Activated naive CD4-positive, alpha-beta T cell treated with anti-CD3 and anti-CD28 coated beads for 36 hours (primary cell): ENCODE measurements around the gene RPL26. TPM values are rescaled to one million over a fixed set of nuclear protein-coding genes. Genes with fewer than 3 reads are reported as not detected.
A peak's percentile ranks its signal among the peaks of the same experiment; 100 is the strongest.
"Not testable (repeated sequence)": the region's sequence is repeated elsewhere in the genome, so short reads cannot be mapped to it uniquely, and the experiment has no call there.

ENCODE experiments used
- CTCF ChIA-PET: fragments of 350-600 bp; sonication (Branson Sonifier 250); formaldehyde crosslinking; loops from one replicate; lab custom pipeline; 2021; ENCODE audit warnings: antibody characterized with exemption; lab: Charles Lee
- DNase-seq: peaks from one replicate; pipeline ENCODE4 v3.0.0-alpha.2; 2020
- H3K27ac Mint-ChIP-seq: one replicate; pipeline ENCODE4 v1.8.0; 2021; ENCODE audit warnings: mild to moderate bottlenecking, mixed read lengths
- H3K27me3 Mint-ChIP-seq: one replicate; pipeline ENCODE4 v1.8.0; 2021; ENCODE audit warnings: low read depth, mixed read lengths
- H3K36me3 Mint-ChIP-seq: one replicate; pipeline ENCODE4 v1.8.0; 2021; ENCODE audit warnings: low read depth, mixed read lengths
- H3K4me1 Mint-ChIP-seq: one replicate; pipeline ENCODE4 v1.8.0; 2021; ENCODE audit warnings: low read depth, mixed read lengths
- H3K4me3 Mint-ChIP-seq: one replicate; pipeline ENCODE4 v1.8.0; 2021; ENCODE audit warnings: mild to moderate bottlenecking, moderate library complexity, mixed read lengths
- H3K9me3 Mint-ChIP-seq: one replicate; pipeline ENCODE4 v1.8.0; 2021; ENCODE audit warnings: mixed read lengths
- intact Hi-C: fragments of 100-400 bp; cut with micrococcal nuclease; formaldehyde crosslinking; loops from one replicate; pipeline ENCODE4 v1.15.1; 2023
- total RNA-seq, 2 experiments: library from RNA; stranded (reverse); gene quantifications; one replicate each; pipeline ENCODE4 v1.2.3, GENCODE V29; 2021

Gene RPL26
- total RNA-seq, 2 experiments from 2014 or later = 3,652 to 3,827 TPM

DNA sequence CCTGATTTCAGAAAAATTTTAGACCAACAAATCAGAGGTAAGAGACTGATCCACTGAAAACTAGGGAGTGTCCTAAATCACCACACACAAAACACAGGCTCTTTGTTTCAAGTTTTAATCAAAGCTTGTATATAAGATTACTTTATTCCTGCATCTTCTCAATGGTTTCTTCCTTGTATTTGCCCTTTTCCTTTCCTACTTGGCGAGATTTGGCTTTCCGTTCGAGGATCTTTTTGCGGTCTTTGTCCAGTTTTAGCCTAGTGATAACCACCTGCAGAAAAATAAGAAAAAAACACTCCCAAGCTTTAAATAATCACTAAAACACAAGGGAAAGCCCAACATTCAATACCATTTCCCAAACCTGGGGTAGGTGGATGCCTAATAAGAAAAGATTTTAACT lies 5.6 kb downstream of the RPL26 start:
- no peak for DNase-seq
- Mint-ChIP-seq H3K27ac (peak overlapping the region; percentile 69), H3K9me3 (no peaks in the 10 kb centered on the region), H3K4me1 (peaks cover 63% of the 10 kb centered on the region), H3K27me3 (no peaks in the 10 kb centered on the region), H3K36me3 (peaks cover 55% of the 10 kb centered on the region), H3K4me3 (peak overlapping the region; percentile 26)
- CTCF ChIA-PET = interaction anchor here (1.0 to 1.6 kb wide), 3 partner anchors 9 to 59 kb away, joined by 3 to 7 read pairs (median 3); no protein-coding TSS in a partner anchor
- intact Hi-C loops = no loop called here

DNA sequence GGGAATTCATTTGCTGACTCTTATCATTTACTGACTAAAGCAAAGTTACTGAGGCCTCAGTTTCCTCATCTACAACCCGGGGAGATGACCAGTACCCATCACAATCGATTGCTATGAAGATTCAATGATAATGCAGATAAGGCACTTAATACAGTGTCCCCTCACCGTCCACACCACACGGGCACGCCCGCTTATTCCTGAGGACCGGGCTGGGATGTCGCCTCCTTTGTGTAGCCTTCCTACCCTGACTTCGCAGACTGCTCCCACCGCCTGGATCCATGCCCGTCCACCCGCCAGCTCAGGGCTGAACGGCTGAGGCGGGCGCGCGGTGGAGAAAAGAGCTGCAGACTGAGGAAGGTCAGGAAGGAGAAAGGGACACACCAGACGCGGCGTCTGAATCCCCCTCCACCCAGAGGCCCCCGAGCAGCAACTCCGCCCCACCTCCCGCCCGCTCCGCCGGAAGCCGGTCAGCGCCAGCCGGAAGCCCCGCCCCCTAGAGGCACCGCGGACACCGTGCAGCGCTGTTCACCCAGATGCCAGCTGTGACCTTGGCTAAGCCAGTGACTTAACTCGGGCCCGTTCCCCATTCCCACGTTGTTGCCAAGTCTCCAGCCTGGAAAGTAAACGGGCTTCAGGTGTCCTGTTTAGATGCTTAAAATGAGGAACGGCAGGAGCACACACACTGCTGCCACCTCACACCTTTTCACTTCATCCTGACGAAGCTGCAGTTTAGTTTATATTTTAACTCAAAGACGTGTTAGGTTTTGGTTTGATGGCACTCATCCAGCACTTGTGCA lies 6.5 kb downstream of the RPL26 start, which contains the start of gene KRABD2:
KRABD2 (minus strand) TSS at position 434 of the 797 bp plus-strand sequence.
- peak; percentile 93 for DNase-seq
- Mint-ChIP-seq H3K4me3 (peak within 1 kb of the TSS; percentile 87), H3K4me1 (peaks cover 58% of the 10 kb centered on the region), H3K27ac (peak within 1 kb of the TSS; percentile 80), H3K9me3 (no peaks in the 10 kb centered on the region), H3K27me3 (no peaks in the 10 kb centered on the region), H3K36me3 (peaks cover 46% of the 10 kb centered on the region)
- intact Hi-C loops = no loop called here
- CTCF ChIA-PET = interaction anchor here (0.6 to 1.6 kb wide), 8 partner anchors 10 to 60 kb away, joined by 3 to 7 read pairs (median 3); no protein-coding TSS in a partner anchor

DNA sequence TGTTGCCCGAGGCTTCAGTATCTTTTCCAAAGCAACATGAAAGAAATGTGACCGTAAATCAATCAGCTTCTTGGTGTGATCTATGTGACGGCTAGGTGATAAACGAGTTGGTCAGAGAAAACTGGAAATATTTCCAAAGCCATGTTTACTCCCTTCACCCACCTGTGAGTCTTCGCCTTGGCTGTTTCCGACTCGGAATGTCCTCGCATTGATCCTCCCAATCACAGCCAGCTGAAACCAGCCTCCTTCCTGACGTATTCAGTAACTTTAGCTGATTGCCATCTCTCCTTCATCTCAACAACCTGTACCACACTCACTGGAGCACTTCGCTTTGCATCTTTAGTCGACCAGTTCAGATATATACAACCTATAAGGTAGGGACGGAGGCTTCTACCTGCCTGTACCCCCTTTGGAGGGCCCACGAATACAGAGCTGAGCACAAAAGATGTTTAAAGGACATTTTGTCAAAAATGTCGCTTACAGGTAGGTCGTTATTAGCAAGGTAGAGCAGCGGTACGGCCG lies 7.2 kb downstream of the RPL26 start:
- Mint-ChIP-seq H3K27me3 (no peaks in the 10 kb centered on the region), H3K9me3 (no peaks in the 10 kb centered on the region)

DNA sequence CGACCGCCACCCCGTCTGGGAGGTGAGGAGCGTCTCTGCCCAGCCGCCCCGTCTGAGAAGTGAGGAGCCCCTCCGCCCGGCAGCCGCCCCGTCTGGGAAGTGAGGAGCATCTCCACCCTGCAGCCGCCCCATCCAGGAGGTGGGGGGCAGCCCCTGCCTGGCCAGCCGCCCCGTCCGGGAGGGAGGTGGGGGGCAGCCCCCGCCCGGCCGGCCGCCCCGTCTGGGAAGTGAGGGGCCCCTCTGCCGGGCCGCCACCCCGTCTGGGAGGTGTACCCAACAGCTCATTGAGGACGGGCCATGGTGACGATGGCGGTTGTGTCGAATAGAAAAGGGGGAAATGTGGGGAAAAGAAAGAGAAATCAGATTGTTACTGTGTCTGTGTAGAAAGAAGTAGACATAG lies 9.1 kb downstream of the RPL26 start:
- intact Hi-C loops, H3K4me3 Mint-ChIP-seq, CTCF ChIA-PET, DNase-seq, H3K27me3 Mint-ChIP-seq, H3K27ac Mint-ChIP-seq, H3K9me3 Mint-ChIP-seq: not testable (repeated sequence)
- Mint-ChIP-seq H3K36me3 (peaks cover 24% of the 10 kb centered on the region), H3K4me1 (peaks cover 36% of the 10 kb centered on the region)

More for the DNA sequence above, 7.2 kb downstream of the RPL26 start:
- DNase-seq = no peak
- Mint-ChIP-seq H3K36me3 (peaks cover 39% of the 10 kb centered on the region), H3K4me1 (peaks cover 51% of the 10 kb centered on the region), H3K4me3 (peak overlapping the region; percentile 87), H3K27ac (peak overlapping the region; percentile 80)
- CTCF ChIA-PET = interaction anchor here (1.2 to 1.3 kb wide), 3 partner anchors 13 to 21 kb away, joined by 3 to 5 read pairs (median 4); no protein-coding TSS in a partner anchor
- intact Hi-C loops = no loop called here

DNA sequence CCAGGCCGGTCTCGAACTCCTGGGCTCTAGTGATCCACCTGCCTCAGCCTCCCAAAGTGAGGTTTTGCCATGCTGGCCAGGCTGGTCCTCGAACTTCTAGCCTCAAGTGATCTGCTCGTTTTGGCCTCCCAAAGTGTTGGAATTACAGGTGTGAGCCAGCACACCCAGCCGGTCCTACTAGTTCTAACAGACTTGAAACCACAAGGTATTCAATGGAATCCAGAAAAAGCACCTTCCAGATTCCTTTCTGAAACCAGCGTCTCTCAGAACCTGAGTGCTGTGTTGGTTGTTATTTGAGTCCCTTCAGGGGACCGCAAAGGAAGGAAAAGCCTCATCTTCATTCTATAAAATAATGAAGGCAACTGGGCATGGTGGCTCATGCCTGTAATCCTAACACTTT lies 10.6 kb downstream of the RPL26 start:
- H3K4me1 Mint-ChIP-seq = peaks cover 26% of the 10 kb centered on the region
- CTCF ChIA-PET = no interaction called here
- H3K27ac Mint-ChIP-seq = no peak overlapping the region
- intact Hi-C loops = no loop called here
- no peaks in the 10 kb centered on the region for H3K27me3 Mint-ChIP-seq
- H3K9me3 Mint-ChIP-seq = no peaks in the 10 kb centered on the region
- H3K4me3 Mint-ChIP-seq = no peak overlapping the region
- peaks cover 15% of the 10 kb centered on the region for H3K36me3 Mint-ChIP-seq
- no peak for DNase-seq

DNA sequence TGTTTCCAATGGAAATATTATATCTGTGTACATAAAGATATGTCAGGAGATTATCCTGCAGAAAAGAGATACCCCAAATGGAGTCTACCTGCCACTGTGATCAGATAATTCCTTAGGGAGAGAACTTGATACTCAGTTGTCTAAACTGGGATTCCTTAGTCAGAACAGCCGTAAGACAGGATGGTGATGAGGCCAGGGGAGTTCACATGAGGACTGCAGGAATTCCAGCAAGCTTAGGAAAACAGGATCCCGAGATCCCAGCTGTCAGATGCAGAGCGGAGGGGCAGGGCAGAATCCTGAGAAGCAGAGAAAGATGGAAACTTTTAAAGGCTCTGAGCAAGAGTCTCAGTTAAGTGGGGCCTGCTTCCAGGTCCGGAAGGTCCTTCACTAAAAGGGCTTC lies 11.2 kb downstream of the RPL26 start:
- no peaks in the 10 kb centered on the region for H3K9me3 Mint-ChIP-seq
- H3K36me3 Mint-ChIP-seq = peaks cover 12% of the 10 kb centered on the region
- no peak overlapping the region for H3K4me3 Mint-ChIP-seq
- CTCF ChIA-PET = no interaction called here
- peaks cover 20% of the 10 kb centered on the region for H3K4me1 Mint-ChIP-seq
- no peak overlapping the region for H3K27ac Mint-ChIP-seq
- H3K27me3 Mint-ChIP-seq = no peaks in the 10 kb centered on the region
- DNase-seq = no peak
- intact Hi-C loops = no loop called here

DNA sequence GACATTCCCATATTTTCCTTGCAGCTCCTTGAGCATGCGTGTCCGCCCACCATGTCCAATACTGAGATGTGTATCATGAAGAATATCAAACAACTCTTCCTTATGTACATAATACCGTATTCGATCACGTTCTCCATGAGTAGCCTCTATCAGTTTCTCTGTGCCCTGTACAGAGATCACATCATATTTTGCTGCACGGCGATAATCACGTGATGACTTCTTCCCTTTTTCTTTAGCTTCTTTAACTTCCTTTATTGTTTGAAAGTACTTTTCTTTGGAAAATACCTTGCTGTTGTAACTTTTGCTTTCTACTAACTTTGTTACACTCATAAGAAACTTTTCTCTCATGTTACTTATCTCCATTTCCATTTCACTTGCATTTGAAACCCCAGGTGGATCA lies 13.0 kb downstream of the RPL26 start:
- H3K27ac Mint-ChIP-seq = no peak overlapping the region
- CTCF ChIA-PET = interaction anchor here (1.2 kb wide), 1 partner anchor 69 kb away, joined by 3 read pairs; no protein-coding TSS in a partner anchor
- no peaks in the 10 kb centered on the region for H3K27me3 Mint-ChIP-seq
- peaks cover 6% of the 10 kb centered on the region for H3K4me1 Mint-ChIP-seq
- H3K36me3 Mint-ChIP-seq = peaks cover 5% of the 10 kb centered on the region
- intact Hi-C loops = no loop called here
- no peak for DNase-seq
- H3K4me3 Mint-ChIP-seq = no peak overlapping the region
- H3K9me3 Mint-ChIP-seq = no peaks in the 10 kb centered on the region

DNA sequence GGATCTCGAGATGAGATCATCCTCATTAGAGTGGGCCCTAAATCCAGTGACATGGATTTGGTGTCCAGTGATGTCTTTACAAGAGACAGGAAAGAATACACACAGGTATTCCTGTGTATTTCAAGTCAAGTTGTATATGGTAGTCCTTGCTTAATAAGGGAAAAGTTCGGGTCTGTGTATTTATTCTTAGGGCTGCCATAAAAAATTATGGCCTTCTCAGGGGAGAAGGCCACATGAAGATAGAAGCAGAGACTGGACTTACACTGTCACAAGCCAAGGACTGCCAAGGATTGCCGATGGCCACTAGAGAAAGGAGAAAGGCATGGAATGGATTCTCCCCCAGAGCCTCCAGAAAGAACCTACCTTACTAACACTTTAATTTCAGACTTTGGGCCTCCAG lies 14.8 kb downstream of the RPL26 start:
- CTCF ChIA-PET = no interaction called here
- Mint-ChIP-seq H3K36me3 (peaks cover 5% of the 10 kb centered on the region), H3K27me3 (no peaks in the 10 kb centered on the region), H3K27ac (no peak overlapping the region), H3K9me3 (no peaks in the 10 kb centered on the region), H3K4me1 (peaks cover 4% of the 10 kb centered on the region), H3K4me3 (no peak overlapping the region)
- no peak for DNase-seq
- intact Hi-C loops = no loop called here

DNA sequence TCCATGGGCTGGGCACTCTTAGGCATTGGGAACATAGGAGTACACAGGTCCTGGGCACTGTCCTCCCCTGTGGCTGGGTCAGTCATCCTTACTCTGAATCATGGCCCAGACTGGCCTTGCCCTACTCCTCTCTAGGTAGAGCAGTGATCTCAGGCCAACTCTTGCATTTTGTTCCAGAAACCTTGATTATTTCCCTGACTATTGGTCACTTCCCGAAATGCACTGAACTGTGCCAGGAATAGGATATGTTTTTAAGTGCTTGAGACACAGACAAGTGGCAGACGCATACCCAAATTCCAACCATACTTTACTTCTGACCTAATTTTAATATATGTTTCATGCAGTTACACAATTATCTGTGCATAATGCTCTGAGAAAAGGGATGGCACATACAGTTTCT lies 16.8 kb downstream of the RPL26 start:
- intact Hi-C loops = no loop called here
- H3K9me3 Mint-ChIP-seq = no peaks in the 10 kb centered on the region
- peaks cover 5% of the 10 kb centered on the region for H3K36me3 Mint-ChIP-seq
- DNase-seq = no peak
- peaks cover 4% of the 10 kb centered on the region for H3K4me1 Mint-ChIP-seq
- H3K27me3 Mint-ChIP-seq = no peaks in the 10 kb centered on the region
- no peak overlapping the region for H3K4me3 Mint-ChIP-seq
- CTCF ChIA-PET = no interaction called here
- H3K27ac Mint-ChIP-seq = no peak overlapping the region

DNA sequence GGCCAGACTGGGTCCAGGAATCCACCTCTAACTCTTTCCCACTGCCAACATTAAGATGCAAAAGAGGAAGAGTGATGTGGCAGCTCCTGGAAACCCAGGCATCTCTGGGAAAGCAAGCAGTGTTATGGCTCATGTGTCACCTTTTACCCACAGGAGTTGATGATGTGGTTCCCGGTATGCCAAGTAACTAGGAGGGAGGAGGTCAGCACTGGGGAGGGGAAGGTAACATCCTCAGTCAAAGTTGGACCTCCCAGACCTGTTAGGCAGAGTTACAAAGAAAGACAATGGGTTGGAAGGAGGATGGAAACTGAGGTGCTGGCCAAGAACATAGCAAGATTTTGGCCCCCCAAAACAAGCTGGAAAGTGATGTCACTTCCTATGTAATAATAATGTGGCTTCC lies 17.9 kb downstream of the RPL26 start:
- CTCF ChIA-PET = interaction anchor here (1.0 kb wide), 1 partner anchor 246 kb away, joined by 3 read pairs; no protein-coding TSS in a partner anchor

DNA sequence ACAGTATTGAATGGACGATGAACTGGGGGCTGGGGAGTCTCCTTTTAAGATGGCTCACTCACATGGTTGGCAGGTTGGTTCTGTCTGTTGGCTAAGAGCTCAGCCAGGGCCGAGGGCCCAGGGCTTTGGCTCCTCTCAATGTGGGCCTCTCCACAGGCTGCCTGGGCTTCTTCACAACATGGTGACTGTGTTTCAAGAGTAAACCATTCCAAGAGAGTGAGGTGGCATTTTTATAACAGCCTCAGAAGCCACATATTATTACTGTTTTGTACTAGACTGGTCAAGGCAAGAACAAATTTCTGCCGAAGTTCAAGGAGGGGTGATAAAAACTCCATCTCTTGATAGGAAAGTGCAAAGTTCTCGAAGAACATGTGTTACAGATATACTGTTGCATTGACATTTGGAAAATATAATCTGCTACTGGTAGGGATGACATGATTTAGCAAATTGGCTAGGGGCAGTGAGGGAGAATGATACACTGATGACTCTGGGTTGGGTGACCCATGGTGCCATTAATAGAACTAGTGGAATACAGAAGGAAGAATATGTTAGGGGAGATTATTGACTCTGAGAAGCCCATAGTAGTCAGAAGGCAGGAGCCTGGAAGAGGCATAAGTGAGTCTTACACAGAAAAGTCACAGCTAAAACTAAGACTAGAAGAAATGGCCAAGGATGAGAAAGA lies 20.2 kb downstream of the RPL26 start:
- CTCF ChIA-PET = interaction anchor here (1.0 kb wide), 1 partner anchor 14 kb away, joined by 4 read pairs; the partner anchor contains the start of gene KRABD2
- H3K27ac Mint-ChIP-seq = no peak overlapping the region
- DNase-seq = no peak
- H3K4me3 Mint-ChIP-seq = no peak overlapping the region
- no peaks in the 10 kb centered on the region for H3K9me3 Mint-ChIP-seq
- H3K4me1 Mint-ChIP-seq = peaks cover 7% of the 10 kb centered on the region
- peaks cover 1% of the 10 kb centered on the region for H3K36me3 Mint-ChIP-seq
- H3K27me3 Mint-ChIP-seq = no peaks in the 10 kb centered on the region
- intact Hi-C loops = no loop called here

More for the DNA sequence above, 17.9 kb downstream of the RPL26 start:
- no peaks in the 10 kb centered on the region for H3K9me3 Mint-ChIP-seq
- peaks cover 4% of the 10 kb centered on the region for H3K4me1 Mint-ChIP-seq
- intact Hi-C loops = no loop called here
- DNase-seq = no peak
- peaks cover 5% of the 10 kb centered on the region for H3K36me3 Mint-ChIP-seq
- no peak overlapping the region for H3K4me3 Mint-ChIP-seq
- H3K27me3 Mint-ChIP-seq = no peaks in the 10 kb centered on the region
- no peak overlapping the region for H3K27ac Mint-ChIP-seq

DNA sequence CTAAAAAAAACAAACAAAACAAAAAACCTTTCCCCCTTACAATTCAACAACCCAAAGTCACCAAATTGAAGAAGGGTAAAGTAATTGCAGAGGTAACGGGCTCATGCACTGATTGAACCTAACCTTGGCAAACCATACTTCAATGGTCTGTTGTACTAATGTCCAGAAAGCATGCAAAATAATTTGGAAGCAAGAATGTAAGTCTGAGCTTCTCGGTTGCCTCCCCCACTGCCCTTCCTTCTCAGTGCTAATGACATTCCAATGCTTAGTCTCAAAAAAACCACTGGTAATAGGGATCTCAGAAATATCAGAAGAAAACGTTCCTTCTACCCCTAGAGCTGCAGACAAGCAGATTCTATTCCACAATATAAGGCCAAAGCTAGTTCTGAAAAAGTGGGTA lies 22.2 kb downstream of the RPL26 start:
- no peaks in the 10 kb centered on the region for H3K36me3 Mint-ChIP-seq
- CTCF ChIA-PET = interaction anchor here (1.1 kb wide), 1 partner anchor 16 kb away, joined by 3 read pairs; no protein-coding TSS in a partner anchor

More for the DNA sequence above, 22.2 kb downstream of the RPL26 start:
- H3K9me3 Mint-ChIP-seq = no peaks in the 10 kb centered on the region
- H3K4me3 Mint-ChIP-seq = no peak overlapping the region
- H3K27ac Mint-ChIP-seq = no peak overlapping the region
- intact Hi-C loops = no loop called here
- peaks cover 7% of the 10 kb centered on the region for H3K4me1 Mint-ChIP-seq
- no peak for DNase-seq
- H3K27me3 Mint-ChIP-seq = no peaks in the 10 kb centered on the region
